OCI-M2 (cell line): ENCODE results near the gene MYO7B.

ENCODE experiments used
- DNase-seq: peaks from one replicate; lab custom pipeline; 2025; ENCODE audit not compliant: unreplicated experiment; lab: John Stamatoyannopoulos, UW

MYO7B gene

GRCh38 chr2:127572841-127573240, 37.4 kb downstream of the MYO7B start:
- no peak for DNase-seq

GRCh38 chr2:127573298-127573697, 37.8 kb downstream of the MYO7B start:
- DNase-seq = no peak

- DNase-seq = no peak
These were observed 38.3 kb downstream of the MYO7B start for GRCh38 chr2:127573771-127574170.

- DNase-seq = no peak
These were observed 39.2 kb downstream of the MYO7B start for GRCh38 chr2:127574656-127575055.

- no peak for DNase-seq
These were observed 39.8 kb downstream of the MYO7B start for GRCh38 chr2:127575185-127575765.

- DNase-seq = no peak
These were observed 40.5 kb downstream of the MYO7B start for GRCh38 chr2:127575941-127576432.

- DNase-seq = no peak
These were observed 41.1 kb downstream of the MYO7B start for GRCh38 chr2:127576433-127577207.

- DNase-seq = no peak
These were observed 41.7 kb downstream of the MYO7B start for GRCh38 chr2:127577208-127577475.

GRCh38 chr2:127577503-127577902, 42.0 kb downstream of the MYO7B start:
- DNase-seq = no peak

- no peak for DNase-seq
These were observed 42.5 kb downstream of the MYO7B start for GRCh38 chr2:127577973-127578372.

GRCh38 chr2:127578411-127578810, 42.9 kb downstream of the MYO7B start:
- DNase-seq = no peak

- DNase-seq = no peak
These were observed 43.7 kb downstream of the MYO7B start for GRCh38 chr2:127579231-127579630.

GRCh38 chr2:127580167-127581049, 44.9 kb downstream of the MYO7B start:
- no peak for DNase-seq

- no peak for DNase-seq
These were observed 45.5 kb downstream of the MYO7B start for GRCh38 chr2:127581050-127581345.

GRCh38 chr2:127581516-127582490, 46.3 kb downstream of the MYO7B start:
- DNase-seq = no peak

- DNase-seq = no peak
These were observed 47.7 kb downstream of the MYO7B start for GRCh38 chr2:127582863-127583861.

- DNase-seq = no peak
These were observed 48.6 kb downstream of the MYO7B start for GRCh38 chr2:127584047-127584446.

- DNase-seq = no peak
These were observed 49.1 kb downstream of the MYO7B start for GRCh38 chr2:127584516-127585033.

GRCh38 chr2:127585270-127585807, 49.9 kb downstream of the MYO7B start:
- DNase-seq = no peak
